ENCODE results near the gene SNRPD2.

DNA sequence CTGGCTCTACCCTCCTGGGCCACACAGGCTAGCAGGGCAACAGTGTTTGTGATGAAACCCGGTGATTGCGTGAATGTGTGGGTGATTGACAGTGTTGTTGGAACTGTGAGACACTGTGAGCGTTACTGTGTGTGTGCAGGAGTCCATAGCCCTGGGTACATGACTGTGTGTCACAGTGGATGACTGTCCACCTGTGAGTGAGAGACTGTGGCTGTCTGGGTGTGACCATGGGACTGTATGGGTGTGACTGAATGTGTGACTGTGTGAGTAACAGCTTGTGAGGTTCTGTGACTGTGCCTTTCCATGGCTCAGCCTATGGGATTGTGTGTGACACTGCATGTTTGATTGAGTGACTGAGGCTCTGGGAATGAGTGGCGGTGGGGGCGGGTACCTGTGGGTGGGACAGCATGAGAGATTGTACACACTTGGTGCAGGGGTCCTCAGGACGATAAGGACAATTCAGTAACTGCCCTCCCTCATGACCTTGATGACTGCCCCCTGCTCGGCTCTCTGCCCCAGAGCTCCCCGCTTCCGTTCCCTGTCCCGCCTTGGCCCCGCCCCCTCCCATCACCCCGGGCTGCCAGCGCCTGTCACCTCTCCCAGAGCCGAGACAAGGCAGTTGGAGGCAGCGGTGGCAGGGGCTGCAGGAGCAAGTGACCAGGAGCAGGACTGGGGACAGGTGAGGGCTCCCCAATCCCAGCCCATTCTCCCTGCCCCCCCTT is 24.0 kb downstream of the SNRPD2 start, which contains the start of gene GIPR:
- TF ChIP-seq GATA2 (IDR thresholded peaks at IDR 0.05; ENCODE audit: low read depth, low read length) (no peak), GATA3 (IDR thresholded peaks at IDR 0.05; ENCODE audit: low read depth, low read length) (no peak)

Measured in SH-SY5Y (cell line).